Measurements from ENCODE around the gene EIF3I. TPM values are rescaled to one million over a fixed set of nuclear protein-coding genes. Genes with fewer than 3 reads are reported as not detected.
A peak's percentile ranks its signal among the peaks of the same experiment; 100 is the strongest.

The EIF3I gene
- total and polyA plus RNA-seq, 10 of the 15 experiments (the other 5 are each of a cell fraction or from before 2014, with no cell fraction given), result 208 to 606 (median 352) TPM

DNA sequence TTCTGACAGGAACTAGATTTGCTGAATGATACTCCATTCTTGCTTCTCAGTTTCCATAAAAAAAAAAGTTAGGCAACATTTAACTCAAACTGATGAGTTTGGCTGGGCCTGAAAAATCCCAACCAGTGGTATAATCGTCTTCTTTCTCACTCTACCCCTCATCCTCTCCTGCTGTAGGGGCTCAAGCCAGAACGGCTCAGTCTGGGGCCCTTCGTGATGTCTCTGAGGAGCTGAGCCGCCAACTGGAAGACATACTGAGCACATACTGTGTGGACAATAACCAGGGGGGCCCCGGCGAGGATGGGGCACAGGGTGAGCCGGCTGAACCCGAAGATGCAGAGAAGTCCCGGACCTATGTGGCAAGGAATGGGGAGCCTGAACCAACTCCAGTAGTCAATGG, 41.1 kb upstream of the EIF3I start:
- no peak overlapping the region for H2AFZ ChIP-seq (ENCODE audit: control insufficient read depth, low read depth, low read length)
- CTCF ChIA-PET, result interaction anchor here (0.6 to 4.2 kb wide), 6 partner anchors 20 to 156 kb away, joined by 3 to 16 read pairs (median 4); partner anchors contain the start of genes CCDC28B and KPNA6
- TSS peak; percentile 77 for BruUV-seq (replicated peaks)
- no peak for FAIRE-seq
- ATAC-seq, result no peak
- peaks cover 18% of the 10 kb centered on the region for H3K4me1 ChIP-seq (ENCODE audit: control insufficient read depth, insufficient read depth, low read length)
- RAD21 ChIA-PET (ENCODE audit: unreplicated experiment), result interaction anchor here (0.8 to 3.9 kb wide), 9 partner anchors 17 to 195 kb away, joined by 3 to 22 read pairs (median 9); partner anchors contain the start of genes CCDC28B, KPNA6 and TMEM39B
- peak overlapping the region; percentile 89 for H3K4me3 ChIP-seq
- POLR2A ChIA-PET, result interaction anchor here (0.5 to 3.5 kb wide), 7 partner anchors 20 to 214 kb away, joined by 3 to 25 read pairs (median 7); partner anchors contain the start of genes BSDC1, CCDC28B, KHDRBS1 and TMEM39B
- H3K36me3 ChIP-seq (ENCODE audit: control insufficient read depth in 2 of 2, insufficient read depth in 2 of 2, low read length in 1 of 2), result peaks cover 4 to 19% of the 10 kb centered on the region in 2 experiments
- intact Hi-C loops (cut with micrococcal nuclease; ENCODE audit: unreplicated experiment) (loop anchor here (2.0 kb wide), 1 partner anchor 20 kb away; the partner anchor contains the start of gene CCDC28B), in situ Hi-C loops (cut with MboI) (no loop called here)
- peak overlapping the region; percentile 100 for H3K4me2 ChIP-seq (ENCODE audit: control insufficient read depth, insufficient read depth)
- peak overlapping the region; percentile 90 for H3K9ac ChIP-seq (ENCODE audit: control insufficient read depth, insufficient read depth, low read length)
- H3K27ac ChIP-seq (ENCODE audit: control insufficient read depth, insufficient read depth), result peak overlapping the region; percentile 85
- no peaks in the 10 kb centered on the region for H3K27me3 ChIP-seq (replicated peaks in 1 of 2; ENCODE audit: control insufficient read depth in 2 of 2, insufficient read depth in 2 of 2, low read length in 1 of 2)
- no peak for DNase-seq (ENCODE audit: low read depth, low spot score)
- H4K20me1 ChIP-seq (ENCODE audit: control insufficient read depth, insufficient read depth), result no peaks in the 10 kb centered on the region
- 46% methylated on average over 9 of the region's 9 CpGs for WGBS (ENCODE audit: insufficient coverage, insufficient replicate concordance, low lambda C conversion rate, missing lambda C conversion rate)
- SMC1A ChIA-PET (ENCODE audit: uncharacterized antibody, unreplicated experiment), result interaction anchor here (0.8 to 4.0 kb wide), 4 partner anchors 12 to 73 kb away, joined by 3 to 26 read pairs (median 10); partner anchors contain the start of genes CCDC28B and KPNA6
- H3K9me3 ChIP-seq (replicated peaks; ENCODE audit: control insufficient read depth, insufficient read depth, low read length), result no peaks in the 10 kb centered on the region
- H3K79me2 ChIP-seq (ENCODE audit: control insufficient read depth, insufficient read depth, low read length), result peaks cover 50% of the 10 kb centered on the region
- no peak for TF ChIP-seq EP300 (IDR thresholded peaks at IDR 0.05; ENCODE audit: borderline replicate concordance in 1 of 2, control insufficient read depth in 1 of 2, low read depth in 2 of 2, low read length in 2 of 2)
- no peak for TF ChIP-seq KDM1A (IDR thresholded peaks at IDR 0.05; ENCODE audit: borderline replicate concordance)
- TF ChIP-seq, protein P1, sequence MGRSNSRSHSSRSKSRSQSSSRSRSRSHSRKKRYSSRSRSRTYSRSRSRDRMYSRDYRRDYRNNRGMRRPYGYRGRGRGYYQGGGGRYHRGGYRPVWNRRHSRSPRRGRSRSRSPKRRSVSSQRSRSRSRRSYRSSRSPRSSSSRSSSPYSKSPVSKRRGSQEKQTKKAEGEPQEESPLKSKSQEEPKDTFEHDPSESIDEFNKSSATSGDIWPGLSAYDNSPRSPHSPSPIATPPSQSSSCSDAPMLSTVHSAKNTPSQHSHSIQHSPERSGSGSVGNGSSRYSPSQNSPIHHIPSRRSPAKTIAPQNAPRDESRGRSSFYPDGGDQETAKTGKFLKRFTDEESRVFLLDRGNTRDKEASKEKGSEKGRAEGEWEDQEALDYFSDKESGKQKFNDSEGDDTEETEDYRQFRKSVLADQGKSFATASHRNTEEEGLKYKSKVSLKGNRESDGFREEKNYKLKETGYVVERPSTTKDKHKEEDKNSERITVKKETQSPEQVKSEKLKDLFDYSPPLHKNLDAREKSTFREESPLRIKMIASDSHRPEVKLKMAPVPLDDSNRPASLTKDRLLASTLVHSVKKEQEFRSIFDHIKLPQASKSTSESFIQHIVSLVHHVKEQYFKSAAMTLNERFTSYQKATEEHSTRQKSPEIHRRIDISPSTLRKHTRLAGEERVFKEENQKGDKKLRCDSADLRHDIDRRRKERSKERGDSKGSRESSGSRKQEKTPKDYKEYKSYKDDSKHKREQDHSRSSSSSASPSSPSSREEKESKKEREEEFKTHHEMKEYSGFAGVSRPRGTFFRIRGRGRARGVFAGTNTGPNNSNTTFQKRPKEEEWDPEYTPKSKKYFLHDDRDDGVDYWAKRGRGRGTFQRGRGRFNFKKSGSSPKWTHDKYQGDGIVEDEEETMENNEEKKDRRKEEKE (IDR thresholded peaks at IDR 0.05), result no peak
- TF ChIP-seq, protein P2, sequence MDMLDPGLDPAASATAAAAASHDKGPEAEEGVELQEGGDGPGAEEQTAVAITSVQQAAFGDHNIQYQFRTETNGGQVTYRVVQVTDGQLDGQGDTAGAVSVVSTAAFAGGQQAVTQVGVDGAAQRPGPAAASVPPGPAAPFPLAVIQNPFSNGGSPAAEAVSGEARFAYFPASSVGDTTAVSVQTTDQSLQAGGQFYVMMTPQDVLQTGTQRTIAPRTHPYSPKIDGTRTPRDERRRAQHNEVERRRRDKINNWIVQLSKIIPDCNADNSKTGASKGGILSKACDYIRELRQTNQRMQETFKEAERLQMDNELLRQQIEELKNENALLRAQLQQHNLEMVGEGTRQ (IDR thresholded peaks at IDR 0.05; ENCODE audit: borderline replicate concordance, low read depth, low read length), result no peak
- TF ChIP-seq, protein P3, sequence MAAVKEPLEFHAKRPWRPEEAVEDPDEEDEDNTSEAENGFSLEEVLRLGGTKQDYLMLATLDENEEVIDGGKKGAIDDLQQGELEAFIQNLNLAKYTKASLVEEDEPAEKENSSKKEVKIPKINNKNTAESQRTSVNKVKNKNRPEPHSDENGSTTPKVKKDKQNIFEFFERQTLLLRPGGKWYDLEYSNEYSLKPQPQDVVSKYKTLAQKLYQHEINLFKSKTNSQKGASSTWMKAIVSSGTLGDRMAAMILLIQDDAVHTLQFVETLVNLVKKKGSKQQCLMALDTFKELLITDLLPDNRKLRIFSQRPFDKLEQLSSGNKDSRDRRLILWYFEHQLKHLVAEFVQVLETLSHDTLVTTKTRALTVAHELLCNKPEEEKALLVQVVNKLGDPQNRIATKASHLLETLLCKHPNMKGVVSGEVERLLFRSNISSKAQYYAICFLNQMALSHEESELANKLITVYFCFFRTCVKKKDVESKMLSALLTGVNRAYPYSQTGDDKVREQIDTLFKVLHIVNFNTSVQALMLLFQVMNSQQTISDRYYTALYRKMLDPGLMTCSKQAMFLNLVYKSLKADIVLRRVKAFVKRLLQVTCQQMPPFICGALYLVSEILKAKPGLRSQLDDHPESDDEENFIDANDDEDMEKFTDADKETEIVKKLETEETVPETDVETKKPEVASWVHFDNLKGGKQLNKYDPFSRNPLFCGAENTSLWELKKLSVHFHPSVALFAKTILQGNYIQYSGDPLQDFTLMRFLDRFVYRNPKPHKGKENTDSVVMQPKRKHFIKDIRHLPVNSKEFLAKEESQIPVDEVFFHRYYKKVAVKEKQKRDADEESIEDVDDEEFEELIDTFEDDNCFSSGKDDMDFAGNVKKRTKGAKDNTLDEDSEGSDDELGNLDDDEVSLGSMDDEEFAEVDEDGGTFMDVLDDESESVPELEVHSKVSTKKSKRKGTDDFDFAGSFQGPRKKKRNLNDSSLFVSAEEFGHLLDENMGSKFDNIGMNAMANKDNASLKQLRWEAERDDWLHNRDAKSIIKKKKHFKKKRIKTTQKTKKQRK (IDR thresholded peaks at IDR 0.05; ENCODE audit: low read depth, low read length), result no peak
- no peak for TF ChIP-seq CBFB (IDR thresholded peaks at IDR 0.05; ENCODE audit: low read depth)
- TF ChIP-seq E2F4 (IDR thresholded peaks at IDR 0.05; ENCODE audit: low read depth, low read length), result no peak
- TF ChIP-seq BCL11A (IDR thresholded peaks at IDR 0.05; ENCODE audit: low read depth, low read length), result no peak
- no peak for TF ChIP-seq SRF (IDR thresholded peaks at IDR 0.05; ENCODE audit: low read depth in 2 of 2, low read length in 2 of 2)
- TF ChIP-seq TARDBP (IDR thresholded peaks at IDR 0.05; ENCODE audit: borderline replicate concordance), result no peak
- TF ChIP-seq NR2C1 (IDR thresholded peaks at IDR 0.05), result no peak
- TF ChIP-seq HDAC2 (IDR thresholded peaks at IDR 0.05), result no peak
- TF ChIP-seq, protein P4, sequence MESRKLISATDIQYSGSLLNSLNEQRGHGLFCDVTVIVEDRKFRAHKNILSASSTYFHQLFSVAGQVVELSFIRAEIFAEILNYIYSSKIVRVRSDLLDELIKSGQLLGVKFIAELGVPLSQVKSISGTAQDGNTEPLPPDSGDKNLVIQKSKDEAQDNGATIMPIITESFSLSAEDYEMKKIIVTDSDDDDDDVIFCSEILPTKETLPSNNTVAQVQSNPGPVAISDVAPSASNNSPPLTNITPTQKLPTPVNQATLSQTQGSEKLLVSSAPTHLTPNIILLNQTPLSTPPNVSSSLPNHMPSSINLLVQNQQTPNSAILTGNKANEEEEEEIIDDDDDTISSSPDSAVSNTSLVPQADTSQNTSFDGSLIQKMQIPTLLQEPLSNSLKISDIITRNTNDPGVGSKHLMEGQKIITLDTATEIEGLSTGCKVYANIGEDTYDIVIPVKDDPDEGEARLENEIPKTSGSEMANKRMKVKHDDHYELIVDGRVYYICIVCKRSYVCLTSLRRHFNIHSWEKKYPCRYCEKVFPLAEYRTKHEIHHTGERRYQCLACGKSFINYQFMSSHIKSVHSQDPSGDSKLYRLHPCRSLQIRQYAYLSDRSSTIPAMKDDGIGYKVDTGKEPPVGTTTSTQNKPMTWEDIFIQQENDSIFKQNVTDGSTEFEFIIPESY (IDR thresholded peaks at IDR 0.05), result no peak

Data from GM12878 (cell line).